H9 (cell line): ENCODE data around the gene FH. TPM values are rescaled to one million over a fixed set of nuclear protein-coding genes. Genes with fewer than 3 reads are reported as not detected.

Experiments
- DNase-seq: peaks from one replicate; pipeline ENCODE4 v3.0.0-alpha.2; 2017
- H2AFZ ChIP-seq: one replicate; pipeline ENCODE4 v1.6.1; 2013; ENCODE audit warnings: mild to moderate bottlenecking, low read length, control low read depth, moderate library complexity
- H2AK5ac ChIP-seq: 2 replicates; pipeline ENCODE4 v1.6.1; 2013; ENCODE audit warnings: low read length, control low read depth, mixed read lengths; ENCODE audit not compliant: insufficient read length
- H2BK120ac ChIP-seq: one replicate; pipeline ENCODE4 v1.6.1; 2013; ENCODE audit warnings: low read depth, mild to moderate bottlenecking, low read length, control low read depth, inconsistent platforms; ENCODE audit not compliant: poor library complexity, severe bottlenecking
- H2BK12ac ChIP-seq: 2 replicates; pipeline ENCODE4 v1.6.1; 2013; ENCODE audit warnings: low read length, control low read depth, mixed read lengths, low read depth; ENCODE audit not compliant: insufficient read length
- H2BK15ac ChIP-seq: 2 replicates; pipeline ENCODE4 v1.6.1; 2013; ENCODE audit warnings: low read depth, low read length, control low read depth
- H2BK20ac ChIP-seq: one replicate; pipeline ENCODE4 v1.6.1; 2013; ENCODE audit warnings: low read depth, mild to moderate bottlenecking, low read length, control low read depth, inconsistent platforms; ENCODE audit not compliant: poor library complexity, severe bottlenecking
- H2BK5ac ChIP-seq: 2 replicates; pipeline ENCODE4 v1.6.1; 2013; ENCODE audit warnings: low read length, control low read depth, mixed read lengths; ENCODE audit not compliant: insufficient read length
- H3K14ac ChIP-seq: 2 replicates; pipeline ENCODE4 v1.6.1; 2013; ENCODE audit warnings: low read length, control low read depth; ENCODE audit not compliant: insufficient read depth
- H3K18ac ChIP-seq: 2 replicates; pipeline ENCODE4 v1.6.1; 2013; ENCODE audit warnings: low read depth, mild to moderate bottlenecking, mixed read lengths, low read length, control low read depth; ENCODE audit not compliant: insufficient read length
- H3K23ac ChIP-seq: 2 replicates; pipeline ENCODE4 v1.6.1; 2013; ENCODE audit warnings: low read length, control low read depth, mixed read lengths, low read depth; ENCODE audit not compliant: insufficient read length
- H3K23me2 ChIP-seq: 2 replicates; pipeline ENCODE4 v1.6.1; 2013; ENCODE audit warnings: low read depth, mild to moderate bottlenecking, mixed read lengths, low read length, control low read depth; ENCODE audit not compliant: insufficient read length, poor library complexity, severe bottlenecking
- H3K27ac ChIP-seq: 2 replicates; pipeline ENCODE4 v1.5.1; 2013; ENCODE audit warnings: low read length, control low read depth, mixed read lengths, low read depth; ENCODE audit not compliant: insufficient read length
- H3K27me3 ChIP-seq: 2 replicates; pipeline ENCODE4 v1.6.1; 2013; ENCODE audit warnings: low read length, control low read depth, inconsistent platforms; ENCODE audit not compliant: insufficient read depth
- H3K4ac ChIP-seq: 2 replicates; pipeline ENCODE4 v1.6.1; 2013; ENCODE audit warnings: low read depth, mild to moderate bottlenecking, control low read depth, inconsistent platforms, low read length, moderate library complexity
- H3K4me1 ChIP-seq: 2 replicates; pipeline ENCODE4 v1.6.1; 2013; ENCODE audit warnings: low read length, control low read depth, inconsistent platforms; ENCODE audit not compliant: insufficient read depth
- H3K4me2 ChIP-seq: 2 replicates; pipeline ENCODE4 v1.6.1; 2013; ENCODE audit warnings: low read length, control low read depth, mixed read lengths; ENCODE audit not compliant: insufficient read length, insufficient read depth
- H3K56ac ChIP-seq: 2 replicates; pipeline ENCODE4 v1.6.1; 2013; ENCODE audit warnings: low read depth, mild to moderate bottlenecking, mixed read lengths, low read length, control low read depth; ENCODE audit not compliant: insufficient read length
- H3K79me1 ChIP-seq: 2 replicates; pipeline ENCODE4 v1.6.1; 2013; ENCODE audit warnings: low read depth, mild to moderate bottlenecking, moderate library complexity, low read length, control low read depth, inconsistent platforms; ENCODE audit not compliant: insufficient read depth, poor library complexity, severe bottlenecking
- H3K79me2 ChIP-seq: 2 replicates; pipeline ENCODE4 v1.6.1; 2013; ENCODE audit warnings: low read length, control low read depth, inconsistent platforms; ENCODE audit not compliant: insufficient read depth
- H3K9ac ChIP-seq: 2 replicates; pipeline ENCODE4 v1.6.1; 2013; ENCODE audit warnings: low read length, control low read depth, mixed read lengths; ENCODE audit not compliant: insufficient read length; ENCODE audit errors: extremely low read depth
- H3K9me3 ChIP-seq: one replicate; pipeline ENCODE4 v1.6.1; 2013; ENCODE audit warnings: low read depth, low read length, inconsistent platforms; ENCODE audit not compliant: control insufficient read depth
- H3T11ph ChIP-seq: one replicate; pipeline ENCODE4 v1.6.1; 2013; ENCODE audit warnings: mild to moderate bottlenecking, low read length, control low read depth, inconsistent platforms
- H4K20me1 ChIP-seq: one replicate; pipeline ENCODE4 v1.6.1; 2013; ENCODE audit not compliant: control insufficient read depth, insufficient read length, insufficient read depth
- H4K5ac ChIP-seq: 2 replicates; pipeline ENCODE4 v1.6.1; 2013; ENCODE audit warnings: low read depth, mild to moderate bottlenecking, mixed read lengths, low read length, control low read depth; ENCODE audit not compliant: insufficient read length
- H4K8ac ChIP-seq: replicated peaks from 2 replicates; pipeline ENCODE4 v1.6.1; 2013; ENCODE audit warnings: low read length, control low read depth, mixed read lengths, low read depth; ENCODE audit not compliant: insufficient read length
- H4K91ac ChIP-seq: 2 replicates; pipeline ENCODE4 v1.6.1; 2013; ENCODE audit warnings: low read depth, mild to moderate bottlenecking, moderate library complexity, mixed read lengths, low read length, control low read depth; ENCODE audit not compliant: insufficient read length
- H3K27ac Mint-ChIP-seq, 3 experiments: 2 replicates in 2 of 3; 3 replicates in 1 of 3; pipeline ENCODE4 v1.8.0; 2020 to 2021; ENCODE audit warnings: mixed read lengths in 3 of 3, mild to moderate bottlenecking in 1 of 3, moderate library complexity in 1 of 3
- H3K27me3 Mint-ChIP-seq: 2 replicates; pipeline ENCODE4 v1.8.0; 2021; ENCODE audit warnings: low read depth, mild to moderate bottlenecking, moderate library complexity, mixed read lengths
- H3K36me3 Mint-ChIP-seq, 3 experiments: 2 replicates in 2 of 3; 3 replicates in 1 of 3; pipeline ENCODE4 v1.8.0; 2020 to 2021; ENCODE audit warnings: low read depth in 3 of 3, mixed read lengths in 3 of 3; ENCODE audit not compliant: insufficient read depth in 1 of 3
- H3K4me1 Mint-ChIP-seq, 2 experiments: 2 replicates each; pipeline ENCODE4 v1.8.0; 2020; ENCODE audit warnings: mixed read lengths in 2 of 2
- H3K4me3 Mint-ChIP-seq, 2 experiments: 2 replicates in 1 of 2; 3 replicates in 1 of 2; pipeline ENCODE4 v1.8.0; 2020 to 2021; ENCODE audit warnings: mild to moderate bottlenecking in 2 of 2, mixed read lengths in 2 of 2, moderate library complexity in 1 of 2
- H3K9me3 Mint-ChIP-seq, 2 experiments: 2 replicates in 1 of 2; 3 replicates in 1 of 2; pipeline ENCODE4 v1.8.0; 2020; ENCODE audit warnings: mild to moderate bottlenecking in 2 of 2, mixed read lengths in 2 of 2, moderate library complexity in 1 of 2
- WGBS: extraction: QIAGEN DNeasy Blood & Tissue Kit; methylation state at CpG from one replicate; pipeline ENCODE4 v1.1.7; 2013; ENCODE audit warnings: missing lambda C conversion rate, low lambda C conversion rate, mixed read lengths; ENCODE audit not compliant: insufficient read length; ENCODE audit errors: extremely low coverage; 5-methylcytosine and 5-hydroxymethylcytosine counted together
- long read RNA-seq: library from polyadenylated mRNA; unstranded; transcript quantifications from one replicate; pipeline ENCODE4 v2.0.0, GENCODE V29; 2020
- total RNA-seq: library from RNA; stranded (reverse); gene quantifications from 2 replicates; pipeline ENCODE4 v1.2.1, GENCODE V29; 2021
- TF ChIP-seq, protein P1 (sequence below): fragments of 200-600 bp; sonication (generic); conservative IDR thresholded peaks from 3 replicates; pipeline ENCODE4 v1.8.0; 2021; ENCODE audit warnings: antibody characterized with exemption, mild to moderate bottlenecking

FH gene
- total RNA-seq, result 81.6 and 83.9 TPM in 2 replicates
- long read RNA-seq, transcript FH-201 (10 exons, 1,797 nt), result major isoform, 576 of 592 reads
- long read RNA-seq, partial matches to known transcripts, result 6 of 592 reads
- long read RNA-seq, other reads (novel, unspliced or antisense), result 10 of 592 reads

DNA sequence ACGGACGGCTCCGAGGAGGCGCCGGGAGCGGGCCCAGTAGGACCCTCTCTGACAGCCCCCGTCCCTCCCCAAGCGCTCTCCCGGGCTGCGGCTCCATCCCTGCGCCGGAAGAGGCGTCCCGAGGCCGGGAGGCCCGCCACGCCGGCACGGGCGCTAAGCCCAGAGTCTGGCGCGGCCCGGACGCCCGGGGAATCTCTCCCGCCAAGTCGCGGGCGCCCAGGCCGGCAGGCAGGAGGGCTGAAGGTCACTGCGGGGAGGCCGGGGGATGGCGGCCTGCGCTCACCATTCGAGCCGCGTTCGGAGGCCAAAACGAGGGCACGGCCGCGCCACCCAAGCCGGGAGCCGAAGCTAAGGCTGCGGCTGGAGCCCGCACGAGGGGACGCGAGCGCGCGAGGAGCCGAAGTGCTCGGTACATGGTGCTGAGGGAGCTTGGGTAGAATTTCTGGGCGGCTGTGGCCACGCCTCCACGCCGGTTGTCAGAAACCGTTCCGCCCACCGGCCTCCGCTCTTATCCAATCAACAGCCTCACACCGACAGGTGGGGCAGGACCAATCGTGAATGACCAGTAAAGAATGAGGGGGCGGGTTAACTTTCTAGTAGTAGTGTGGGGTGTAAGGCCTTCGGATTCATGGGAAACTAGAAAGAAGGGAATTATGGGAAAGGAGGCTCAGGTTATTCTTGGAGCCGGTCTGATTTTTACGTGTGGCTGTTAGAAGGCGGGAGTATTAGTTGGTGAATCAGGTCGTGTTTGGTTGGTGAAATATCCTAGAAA lies at the start of gene FH:
Gene FH (minus strand): TSS at position 448 of the 772 bp plus-strand sequence. CDS start 33 bp downstream, at position 415.
- H3K4me2 ChIP-seq, result peak within 1 kb of the TSS; percentile 94
- no peak within 1 kb of the TSS for H4K8ac ChIP-seq
- no peak within 1 kb of the TSS for H4K91ac ChIP-seq
- H2BK12ac ChIP-seq, result no peak within 1 kb of the TSS
- Mint-ChIP-seq H3K36me3 (peaks cover 5 to 18% (median 12%) of the 10 kb centered on the region in 3 experiments; a peak in 6 of 7 replicates), H3K9me3 (no peaks in the 10 kb centered on the region), H3K27me3 (peaks cover 13% of the 10 kb centered on the region), H3K27ac (no peak within 1 kb of the TSS; a peak in 1 of 7 replicates), H3K4me3 (no peak within 1 kb of the TSS; a peak in 2 of 5 replicates), H3K4me1 (peaks cover 8 to 13% of the 10 kb centered on the region in 2 experiments)
- H3K79me2 ChIP-seq, result peaks cover 2% of the 10 kb centered on the region; the same call in 1 of the 2 replicates
- no peak within 1 kb of the TSS for H3K23ac ChIP-seq
- no peaks in the 10 kb centered on the region for H3K9me3 ChIP-seq
- peaks cover 3% of the 10 kb centered on the region for H3K79me1 ChIP-seq
- H2BK15ac ChIP-seq, result no peak within 1 kb of the TSS
- H3K9ac ChIP-seq, result peak within 1 kb of the TSS; percentile 56
- H3K27ac ChIP-seq, result no peak within 1 kb of the TSS
- no peak within 1 kb of the TSS; the same call in 1 of the 2 replicates for H3K14ac ChIP-seq
- H3T11ph ChIP-seq, result no peak within 1 kb of the TSS
- H3K56ac ChIP-seq, result no peak within 1 kb of the TSS
- no peaks in the 10 kb centered on the region for H4K20me1 ChIP-seq
- no peak within 1 kb of the TSS for H4K5ac ChIP-seq
- H2BK5ac ChIP-seq, result no peak within 1 kb of the TSS
- no CpG with 5 or more reads among the region's 70 CpGs for WGBS
- no peak within 1 kb of the TSS for H3K4ac ChIP-seq
- peaks cover 5% of the 10 kb centered on the region for H3K23me2 ChIP-seq
- no peak within 1 kb of the TSS for H3K18ac ChIP-seq
- H2AFZ ChIP-seq, result no peak within 1 kb of the TSS
- H2BK120ac ChIP-seq, result no peak within 1 kb of the TSS
- H3K27me3 ChIP-seq, result no peaks in the 10 kb centered on the region
- DNase-seq, result peak; percentile 96
- no peaks in the 10 kb centered on the region for H3K4me1 ChIP-seq
- TF ChIP-seq, protein P1, sequence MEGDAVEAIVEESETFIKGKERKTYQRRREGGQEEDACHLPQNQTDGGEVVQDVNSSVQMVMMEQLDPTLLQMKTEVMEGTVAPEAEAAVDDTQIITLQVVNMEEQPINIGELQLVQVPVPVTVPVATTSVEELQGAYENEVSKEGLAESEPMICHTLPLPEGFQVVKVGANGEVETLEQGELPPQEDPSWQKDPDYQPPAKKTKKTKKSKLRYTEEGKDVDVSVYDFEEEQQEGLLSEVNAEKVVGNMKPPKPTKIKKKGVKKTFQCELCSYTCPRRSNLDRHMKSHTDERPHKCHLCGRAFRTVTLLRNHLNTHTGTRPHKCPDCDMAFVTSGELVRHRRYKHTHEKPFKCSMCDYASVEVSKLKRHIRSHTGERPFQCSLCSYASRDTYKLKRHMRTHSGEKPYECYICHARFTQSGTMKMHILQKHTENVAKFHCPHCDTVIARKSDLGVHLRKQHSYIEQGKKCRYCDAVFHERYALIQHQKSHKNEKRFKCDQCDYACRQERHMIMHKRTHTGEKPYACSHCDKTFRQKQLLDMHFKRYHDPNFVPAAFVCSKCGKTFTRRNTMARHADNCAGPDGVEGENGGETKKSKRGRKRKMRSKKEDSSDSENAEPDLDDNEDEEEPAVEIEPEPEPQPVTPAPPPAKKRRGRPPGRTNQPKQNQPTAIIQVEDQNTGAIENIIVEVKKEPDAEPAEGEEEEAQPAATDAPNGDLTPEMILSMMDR, result no peak
- H2BK20ac ChIP-seq, result no peak within 1 kb of the TSS
- H2AK5ac ChIP-seq, result no peak within 1 kb of the TSS
